ENCODE data around the gene SLC38A4. TPM values are rescaled to one million over a fixed set of nuclear protein-coding genes. Genes with fewer than 3 reads are reported as not detected.

SLC38A4 gene
- total RNA-seq, 1 donor from 2014 or later = 2.5 TPM

GRCh38 chr12:46808317-46808716 is 17.5 kb downstream of the SLC38A4 start:
- no peaks in the 10 kb centered on the region for H3K9me3 ChIP-seq (ENCODE audit: low read depth)
- H3K36me3 ChIP-seq = no peaks in the 10 kb centered on the region
- H3K4me2 ChIP-seq = no peak overlapping the region
- DNase-seq (ENCODE audit: low spot score) = no peak
- TF ChIP-seq CTCF (IDR thresholded peaks at IDR 0.05) (no peak), EZH2phosphoT487 (IDR thresholded peaks at IDR 0.05) (no peak), EZH2 (IDR thresholded peaks at IDR 0.05) (no peak)
- no peaks in the 10 kb centered on the region for H3K27me3 ChIP-seq
- H3K4me3 ChIP-seq = no peak overlapping the region
- no peaks in the 10 kb centered on the region for H3K36me3 Mint-ChIP-seq
- H2AFZ ChIP-seq (replicated peaks) = no peak overlapping the region
- peaks cover 5% of the 10 kb centered on the region for H3K4me1 Mint-ChIP-seq
- no peaks in the 10 kb centered on the region for H3K9me3 Mint-ChIP-seq
- no peaks in the 10 kb centered on the region for H3F3A ChIP-seq (ENCODE audit: low read depth)
- no peak overlapping the region for H3K27ac ChIP-seq
- no peaks in the 10 kb centered on the region for H4K20me1 ChIP-seq (ENCODE audit: low read depth)
- H3K4me1 ChIP-seq = peaks cover 10% of the 10 kb centered on the region
- H3K79me2 ChIP-seq (ENCODE audit: low read depth) = no peaks in the 10 kb centered on the region
- no peak overlapping the region for H3K9ac ChIP-seq
- no peaks in the 10 kb centered on the region for H3K27me3 Mint-ChIP-seq (ENCODE audit: insufficient read depth, low read depth)
- no peak overlapping the region for H3K27ac Mint-ChIP-seq
- no peak overlapping the region for H3K4me3 Mint-ChIP-seq

- Histone ChIP-seq H3K27me3 (no peaks in the 10 kb centered on the region), H3K9me3 (ENCODE audit: low read depth) (no peaks in the 10 kb centered on the region), H3F3A (ENCODE audit: low read depth) (no peaks in the 10 kb centered on the region), H2AFZ (replicated peaks) (no peak overlapping the region), H3K4me2 (no peak overlapping the region), H3K79me2 (ENCODE audit: low read depth) (no peaks in the 10 kb centered on the region), H3K4me1 (no peaks in the 10 kb centered on the region), H3K9ac (no peak overlapping the region), H4K20me1 (ENCODE audit: low read depth) (no peaks in the 10 kb centered on the region), H3K27ac (no peak overlapping the region), H3K36me3 (no peaks in the 10 kb centered on the region), H3K4me3 (no peak overlapping the region)
- TF ChIP-seq EZH2phosphoT487 (IDR thresholded peaks at IDR 0.05) = no peak
- no peak for TF ChIP-seq EZH2 (IDR thresholded peaks at IDR 0.05)
- no peak for TF ChIP-seq CTCF (IDR thresholded peaks at IDR 0.05)
- H3K36me3 Mint-ChIP-seq = no peaks in the 10 kb centered on the region
- H3K27me3 Mint-ChIP-seq (ENCODE audit: insufficient read depth, low read depth) = peaks cover 2% of the 10 kb centered on the region
- no peak for DNase-seq (ENCODE audit: low spot score)
- H3K27ac Mint-ChIP-seq = no peak overlapping the region
- H3K4me3 Mint-ChIP-seq = no peak overlapping the region
- no peaks in the 10 kb centered on the region for H3K4me1 Mint-ChIP-seq
- no peaks in the 10 kb centered on the region for H3K9me3 Mint-ChIP-seq
These were observed 21.7 kb downstream of the SLC38A4 start for GRCh38 chr12:46804054-46804453.

DNA sequence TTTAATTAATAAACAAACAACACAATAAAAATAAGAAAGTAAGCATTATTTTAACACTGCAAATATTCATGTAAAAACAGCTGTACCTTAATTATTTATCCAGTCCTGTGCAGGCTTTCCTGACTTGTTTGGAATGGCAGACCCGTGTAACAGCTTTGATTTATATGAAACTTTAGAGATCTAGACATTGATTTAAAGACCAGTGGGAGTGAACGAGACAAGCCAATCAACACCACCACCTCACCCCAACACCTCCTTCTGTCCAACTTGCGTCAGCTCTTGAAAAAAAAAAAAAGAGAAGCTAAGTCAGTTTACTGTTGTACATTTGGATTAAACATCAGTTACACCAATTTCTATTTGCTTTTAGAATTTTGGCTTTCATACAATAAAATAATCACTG is 22.3 kb downstream of the SLC38A4 start:
- Histone ChIP-seq H3K4me3 (no peak overlapping the region), H3F3A (ENCODE audit: low read depth) (no peaks in the 10 kb centered on the region), H3K27ac (no peak overlapping the region), H3K79me2 (ENCODE audit: low read depth) (no peaks in the 10 kb centered on the region), H3K9ac (no peak overlapping the region), H3K27me3 (no peaks in the 10 kb centered on the region), H3K9me3 (ENCODE audit: low read depth) (no peaks in the 10 kb centered on the region), H4K20me1 (ENCODE audit: low read depth) (no peaks in the 10 kb centered on the region), H2AFZ (replicated peaks) (no peak overlapping the region), H3K4me1 (no peaks in the 10 kb centered on the region), H3K36me3 (no peaks in the 10 kb centered on the region), H3K4me2 (no peak overlapping the region)
- no peak overlapping the region for H3K27ac Mint-ChIP-seq
- H3K36me3 Mint-ChIP-seq = no peaks in the 10 kb centered on the region
- no peaks in the 10 kb centered on the region for H3K4me1 Mint-ChIP-seq
- TF ChIP-seq EZH2 (IDR thresholded peaks at IDR 0.05) (no peak), CTCF (IDR thresholded peaks at IDR 0.05) (no peak), EZH2phosphoT487 (IDR thresholded peaks at IDR 0.05) (no peak)
- DNase-seq (ENCODE audit: low spot score) = no peak
- peaks cover 2% of the 10 kb centered on the region for H3K27me3 Mint-ChIP-seq (ENCODE audit: insufficient read depth, low read depth)
- H3K9me3 Mint-ChIP-seq = no peaks in the 10 kb centered on the region
- no peak overlapping the region for H3K4me3 Mint-ChIP-seq
